ENCODE results near the gene NKAIN2. TPM values are rescaled to one million over a fixed set of nuclear protein-coding genes. Genes with fewer than 3 reads are reported as not detected.

NKAIN2 gene
- total and polyA plus RNA-seq, 8 donors: 0.02 to 0.09 TPM; not detected in 6

- Histone ChIP-seq H3K4me3 (no peak overlapping the region), H3K36me3 (no peaks in the 10 kb centered on the region), H3K9me3 (no peaks in the 10 kb centered on the region), H3K4me1 (no peaks in the 10 kb centered on the region), H3K27me3 (no peaks in the 10 kb centered on the region), H3K27ac (no peak overlapping the region)
- FAIRE-seq (no peak), DNase-seq (no peak), ATAC-seq (no peak)
- 47 to 57% methylated on average over 1 of the region's 1 CpG for WGBS, 2 donors
- intact Hi-C loops (cut with DNase I): no loop called here
- TF ChIP-seq CTCF (IDR thresholded peaks at IDR 0.05): no peak
These were observed 91.7 kb downstream of the NKAIN2 start for GRCh38 chr6:123895346-123895745.

- H3K4me3 ChIP-seq: no peak overlapping the region
- H3K4me1 ChIP-seq: no peaks in the 10 kb centered on the region
- H3K27me3 ChIP-seq: no peaks in the 10 kb centered on the region
- TF ChIP-seq CTCF (IDR thresholded peaks at IDR 0.05): no peak
- FAIRE-seq: no peak
- intact Hi-C loops (cut with DNase I): no loop called here
- WGBS, 2 donors: 61 to 79% methylated on average over 6 of the region's 6 CpGs
- no peak for DNase-seq
- H3K36me3 ChIP-seq: no peaks in the 10 kb centered on the region
- H3K9me3 ChIP-seq: no peaks in the 10 kb centered on the region
- ATAC-seq: no peak
- H3K27ac ChIP-seq: no peak overlapping the region
These were observed 92.1 kb downstream of the NKAIN2 start for GRCh38 chr6:123895806-123896205.

GRCh38 chr6:123896869-123897268 lies 93.2 kb downstream of the NKAIN2 start:
- FAIRE-seq (no peak), ATAC-seq (no peak)
- no peak for TF ChIP-seq CTCF (IDR thresholded peaks at IDR 0.05)

GRCh38 chr6:123897965-123898364 lies 94.3 kb downstream of the NKAIN2 start:
- no peak for TF ChIP-seq CTCF (IDR thresholded peaks at IDR 0.05)
- Histone ChIP-seq H3K27ac (no peak overlapping the region), H3K27me3 (no peaks in the 10 kb centered on the region), H3K36me3 (no peaks in the 10 kb centered on the region), H3K4me3 (no peak overlapping the region), H3K9me3 (no peaks in the 10 kb centered on the region), H3K4me1 (no peaks in the 10 kb centered on the region)
- FAIRE-seq (no peak), DNase-seq (no peak), ATAC-seq (no peak)
- 66 to 76% methylated on average over 2 of the region's 2 CpGs for WGBS, 2 donors
- intact Hi-C loops (cut with DNase I): no loop called here

More at GRCh38 chr6:123896869-123897268, 93.2 kb downstream of the NKAIN2 start:
- intact Hi-C loops (cut with DNase I): no loop called here
- no peak for DNase-seq
- no peaks in the 10 kb centered on the region for H3K27me3 ChIP-seq
- no peak overlapping the region for H3K4me3 ChIP-seq
- H3K4me1 ChIP-seq: no peaks in the 10 kb centered on the region
- H3K36me3 ChIP-seq: no peaks in the 10 kb centered on the region
- H3K27ac ChIP-seq: no peak overlapping the region
- H3K9me3 ChIP-seq: no peaks in the 10 kb centered on the region

- no peak for FAIRE-seq
These were observed 95.0 kb downstream of the NKAIN2 start for GRCh38 chr6:123898665-123899064.

More at GRCh38 chr6:123898665-123899064, 95.0 kb downstream of the NKAIN2 start:
- ATAC-seq (no peak), DNase-seq (no peak)
- H3K9me3 ChIP-seq: no peaks in the 10 kb centered on the region
- no peaks in the 10 kb centered on the region for H3K4me1 ChIP-seq
- TF ChIP-seq CTCF (IDR thresholded peaks at IDR 0.05): no peak
- intact Hi-C loops (cut with DNase I): no loop called here
- no peak overlapping the region for H3K27ac ChIP-seq
- H3K27me3 ChIP-seq: no peaks in the 10 kb centered on the region
- WGBS, 2 donors: 39 to 40% methylated on average over 1 of the region's 1 CpG
- no peak overlapping the region for H3K4me3 ChIP-seq
- no peaks in the 10 kb centered on the region for H3K36me3 ChIP-seq
